ENCODE data around the gene CD276. TPM values are rescaled to one million over a fixed set of nuclear protein-coding genes. Genes with fewer than 3 reads are reported as not detected.

The CD276 gene
- total RNA-seq, 1 experiment from 2014 or later, result 133 TPM

DNA sequence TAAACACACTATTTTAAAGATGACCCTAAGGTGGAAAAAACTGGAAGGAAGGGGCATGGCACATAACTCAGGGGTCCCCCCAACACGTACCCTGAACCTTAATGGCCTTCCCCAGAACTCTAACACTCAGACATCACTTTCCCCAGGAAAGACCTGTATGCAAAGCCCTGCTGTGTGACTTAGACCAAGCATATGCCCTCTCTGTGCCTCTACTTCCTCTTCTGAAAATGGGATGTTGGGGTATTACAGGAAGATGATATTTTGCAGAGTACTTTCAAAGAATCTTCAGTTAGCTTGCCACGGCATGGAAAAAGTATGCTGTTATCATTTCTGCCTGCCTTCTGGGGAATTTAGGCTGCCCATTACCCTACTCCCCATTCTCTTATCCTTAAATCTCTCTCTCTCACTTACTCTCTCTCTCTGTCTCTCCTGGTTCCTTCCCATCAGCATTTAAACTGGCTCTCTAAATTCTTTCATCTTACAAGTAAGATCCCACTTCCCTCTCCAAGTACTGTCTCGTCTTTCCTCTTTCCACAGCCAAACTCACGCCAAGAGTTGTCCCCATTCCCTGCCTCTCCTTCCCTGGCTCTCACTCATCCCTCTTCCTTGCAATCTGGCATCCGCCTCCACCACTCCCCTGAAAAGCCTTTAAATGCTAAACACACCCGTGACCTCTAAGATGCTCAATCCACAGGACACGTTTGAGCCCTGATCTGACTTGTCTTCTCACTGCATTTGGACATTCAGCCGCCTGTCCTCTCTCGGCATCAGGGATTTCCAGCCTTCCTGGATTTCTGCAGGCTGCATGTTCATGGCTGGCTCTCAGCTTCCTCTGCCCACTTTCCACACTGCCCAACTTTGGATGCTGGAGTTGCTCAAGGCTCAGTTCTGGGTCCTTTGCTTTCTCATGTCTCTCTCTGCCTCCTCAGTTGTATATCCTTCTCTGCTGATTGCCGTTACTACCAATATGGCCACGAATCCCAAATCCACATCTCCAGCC lies 76.4 kb downstream of the CD276 start:
- no peak overlapping the region for H4K91ac ChIP-seq (ENCODE audit: insufficient read length, low read depth, low read length)
- H2BK120ac ChIP-seq (ENCODE audit: low read depth, low read length, poor library complexity, severe bottlenecking), result no peak overlapping the region
- TF ChIP-seq, protein P1, sequence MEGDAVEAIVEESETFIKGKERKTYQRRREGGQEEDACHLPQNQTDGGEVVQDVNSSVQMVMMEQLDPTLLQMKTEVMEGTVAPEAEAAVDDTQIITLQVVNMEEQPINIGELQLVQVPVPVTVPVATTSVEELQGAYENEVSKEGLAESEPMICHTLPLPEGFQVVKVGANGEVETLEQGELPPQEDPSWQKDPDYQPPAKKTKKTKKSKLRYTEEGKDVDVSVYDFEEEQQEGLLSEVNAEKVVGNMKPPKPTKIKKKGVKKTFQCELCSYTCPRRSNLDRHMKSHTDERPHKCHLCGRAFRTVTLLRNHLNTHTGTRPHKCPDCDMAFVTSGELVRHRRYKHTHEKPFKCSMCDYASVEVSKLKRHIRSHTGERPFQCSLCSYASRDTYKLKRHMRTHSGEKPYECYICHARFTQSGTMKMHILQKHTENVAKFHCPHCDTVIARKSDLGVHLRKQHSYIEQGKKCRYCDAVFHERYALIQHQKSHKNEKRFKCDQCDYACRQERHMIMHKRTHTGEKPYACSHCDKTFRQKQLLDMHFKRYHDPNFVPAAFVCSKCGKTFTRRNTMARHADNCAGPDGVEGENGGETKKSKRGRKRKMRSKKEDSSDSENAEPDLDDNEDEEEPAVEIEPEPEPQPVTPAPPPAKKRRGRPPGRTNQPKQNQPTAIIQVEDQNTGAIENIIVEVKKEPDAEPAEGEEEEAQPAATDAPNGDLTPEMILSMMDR (conservative IDR thresholded peaks at IDR 0.05), result no peak
- no peak overlapping the region for H3K56ac ChIP-seq (ENCODE audit: insufficient read length, low read depth, low read length)
- H3K9me3 Mint-ChIP-seq, result no peaks in the 10 kb centered on the region
- H3K18ac ChIP-seq (ENCODE audit: insufficient read length, low read depth, low read length), result peak overlapping the region; percentile 14
- H4K20me1 ChIP-seq (ENCODE audit: control insufficient read depth, insufficient read depth, insufficient read length), result no peaks in the 10 kb centered on the region
- no peak overlapping the region for H3K27ac ChIP-seq (ENCODE audit: insufficient read length, low read depth, low read length)
- WGBS (ENCODE audit: extremely low coverage, insufficient read length, low lambda C conversion rate), result no CpG with 5 or more reads among the region's 11 CpGs
- no peak for DNase-seq
- no peak overlapping the region for H2BK12ac ChIP-seq (ENCODE audit: insufficient read length, low read depth, low read length)
- H3K9ac ChIP-seq (ENCODE audit: extremely low read depth, insufficient read length, low read length), result no peak overlapping the region
- H2AK5ac ChIP-seq (ENCODE audit: insufficient read length, low read length), result no peak overlapping the region
- no peaks in the 10 kb centered on the region; the same call in 1 of the 2 replicates for H3K27me3 ChIP-seq (ENCODE audit: insufficient read depth, low read length)
- no peak overlapping the region for H4K8ac ChIP-seq (replicated peaks; ENCODE audit: insufficient read length, low read depth, low read length)
- no peak overlapping the region for H3T11ph ChIP-seq (ENCODE audit: low read length)
- H3K4me1 ChIP-seq (ENCODE audit: insufficient read depth, low read length), result no peaks in the 10 kb centered on the region
- H2AFZ ChIP-seq (ENCODE audit: low read length), result no peak overlapping the region
- no peak overlapping the region for H3K23ac ChIP-seq (ENCODE audit: insufficient read length, low read depth, low read length)
- H3K4me2 ChIP-seq (ENCODE audit: insufficient read depth, insufficient read length, low read length), result no peak overlapping the region
- H3K4me1 Mint-ChIP-seq, result peaks cover 0 to 1% of the 10 kb centered on the region in 2 experiments; a peak in 2 of 4 replicates
- no peak overlapping the region for H4K5ac ChIP-seq (ENCODE audit: insufficient read length, low read depth, low read length)
- no peaks in the 10 kb centered on the region for H3K23me2 ChIP-seq (ENCODE audit: insufficient read length, low read depth, low read length, poor library complexity, severe bottlenecking)
- no peaks in the 10 kb centered on the region for H3K9me3 ChIP-seq (ENCODE audit: control insufficient read depth, low read depth, low read length)
- no peak overlapping the region for H2BK20ac ChIP-seq (ENCODE audit: low read depth, low read length, poor library complexity, severe bottlenecking)
- no peak overlapping the region for H3K27ac Mint-ChIP-seq
- no peaks in the 10 kb centered on the region for H3K79me1 ChIP-seq (ENCODE audit: insufficient read depth, low read depth, low read length, poor library complexity, severe bottlenecking)
- H3K79me2 ChIP-seq (ENCODE audit: insufficient read depth, low read length), result no peaks in the 10 kb centered on the region
- peak overlapping the region; percentile 45; the same call in 1 of the 2 replicates for H3K14ac ChIP-seq (ENCODE audit: insufficient read depth, low read length)
- no peak overlapping the region for H3K4me3 Mint-ChIP-seq
- H3K36me3 Mint-ChIP-seq (ENCODE audit: insufficient read depth in 1 of 3, low read depth in 3 of 3), result no peaks in the 10 kb centered on the region
- H3K4ac ChIP-seq (ENCODE audit: low read depth, low read length), result no peak overlapping the region
- H3K27me3 Mint-ChIP-seq (ENCODE audit: low read depth), result peaks cover 15% of the 10 kb centered on the region
- H2BK15ac ChIP-seq (ENCODE audit: low read depth, low read length), result no peak overlapping the region
- H2BK5ac ChIP-seq (ENCODE audit: insufficient read length, low read length), result no peak overlapping the region
